GM19397 (cell line): ENCODE results near the gene ADAM20.
"Not testable (repeated sequence)": the region's sequence is repeated elsewhere in the genome, so short reads cannot be mapped to it uniquely, and the experiment has no call there.

Experiments used
- ATAC-seq: cut with Tn5 transposase; IDR thresholded peaks from one replicate; pipeline ENCODE4 v1.9.1; 2021; ENCODE audit warnings: mild to moderate bottlenecking, moderate library complexity; ENCODE audit not compliant: unreplicated experiment

Gene ADAM20

DNA sequence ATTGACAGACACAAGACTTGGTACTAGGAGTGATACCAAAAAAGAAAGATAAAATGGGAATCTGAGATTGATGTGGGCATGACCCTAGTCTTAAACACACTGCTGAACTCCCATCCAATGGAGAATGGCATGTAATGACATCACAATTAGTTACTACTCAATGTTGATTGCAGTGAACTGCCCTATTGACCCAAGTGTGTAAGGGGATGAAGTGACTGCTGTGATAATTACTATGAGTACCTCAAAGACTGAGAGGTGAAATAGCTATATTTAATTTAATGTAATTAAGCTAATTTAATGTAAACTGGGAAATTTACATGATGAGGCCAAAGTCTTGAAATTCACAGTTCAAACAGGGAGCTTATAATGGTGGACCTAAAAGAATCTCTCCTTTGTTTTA is at the start of gene ADAM20:
Gene ADAM20 (minus strand): TSS at position 101 of the 400 bp plus-strand sequence. CDS start 10,247 bp downstream, outside the sequence.
- ATAC-seq = no peak

DNA sequence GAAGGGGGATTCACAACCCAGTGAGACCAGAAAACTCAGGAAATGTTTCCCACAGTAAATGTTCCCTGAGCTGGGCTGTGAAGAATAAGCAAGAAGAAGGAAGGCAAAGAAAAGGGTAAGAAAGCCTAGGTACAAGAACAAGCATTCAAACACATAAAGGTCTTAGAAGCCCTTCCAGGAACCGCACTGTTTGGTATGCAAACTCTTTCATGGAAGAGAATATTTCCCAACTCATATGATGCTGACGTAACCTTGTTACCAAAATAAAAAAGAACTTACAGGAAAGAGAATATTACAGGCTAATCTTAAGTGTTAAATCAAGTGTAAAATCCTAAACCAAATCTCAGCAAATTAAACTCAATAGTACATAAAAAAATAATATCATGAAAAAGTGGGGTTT is 42.1 kb upstream of the ADAM20 start:
- ATAC-seq = no peak

DNA sequence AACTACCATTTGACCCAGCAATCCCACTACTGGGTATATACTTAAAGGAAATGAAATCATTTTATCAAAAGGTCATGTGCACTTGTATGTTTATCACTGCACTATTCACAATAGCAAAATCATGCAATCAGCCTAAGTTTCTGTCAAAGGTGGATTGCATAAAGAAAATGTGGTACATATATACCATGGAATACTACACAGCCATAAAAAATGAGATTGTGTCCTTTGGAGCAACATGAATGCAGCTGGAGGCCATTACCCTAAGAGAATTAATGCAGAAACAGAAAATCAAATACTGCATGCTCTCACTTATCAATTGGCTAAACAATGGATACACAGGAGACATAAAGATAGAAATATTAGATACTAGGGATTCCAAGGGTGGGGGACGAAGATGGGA is 38.2 kb upstream of the ADAM20 start:
- ATAC-seq = no peak

DNA sequence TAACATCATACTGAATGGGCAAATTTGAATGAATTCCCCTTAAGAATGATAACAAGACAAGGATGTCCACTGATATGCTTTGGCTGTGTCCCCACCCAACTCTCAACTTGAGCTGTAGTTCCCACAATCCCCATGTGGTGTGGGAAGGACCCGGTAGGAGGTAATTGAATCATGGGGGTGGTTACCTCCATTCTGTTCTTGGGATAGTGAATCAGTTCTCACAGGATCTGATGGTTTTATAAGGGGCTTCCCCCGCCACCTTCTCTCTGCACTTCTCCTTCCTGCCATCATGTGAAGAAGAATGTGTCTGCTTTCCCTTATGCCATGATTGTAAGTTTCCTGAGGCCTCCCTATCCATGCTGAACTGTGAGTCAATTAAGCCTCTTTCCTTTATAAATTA is 36.3 kb upstream of the ADAM20 start:
- no peak for ATAC-seq

DNA sequence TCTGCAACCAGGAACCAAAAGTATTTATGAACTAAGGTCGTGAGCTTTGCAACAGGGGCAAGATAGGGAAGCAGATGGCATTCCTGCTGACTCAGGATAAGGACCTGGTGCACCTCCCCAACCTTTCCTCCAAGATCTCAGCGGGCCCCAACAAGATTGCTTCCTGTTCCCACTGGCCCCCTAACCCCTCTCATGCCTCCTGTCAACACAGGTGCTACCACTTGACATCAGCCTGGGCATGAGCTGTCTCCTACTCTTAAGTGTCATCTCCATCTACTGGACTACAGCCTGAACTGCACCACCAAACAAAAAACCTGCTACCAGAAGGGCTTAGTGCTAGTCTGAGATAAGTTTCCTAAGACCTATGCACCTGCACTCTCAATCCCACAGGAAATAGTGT is 33.0 kb upstream of the ADAM20 start:
- no peak for ATAC-seq

DNA sequence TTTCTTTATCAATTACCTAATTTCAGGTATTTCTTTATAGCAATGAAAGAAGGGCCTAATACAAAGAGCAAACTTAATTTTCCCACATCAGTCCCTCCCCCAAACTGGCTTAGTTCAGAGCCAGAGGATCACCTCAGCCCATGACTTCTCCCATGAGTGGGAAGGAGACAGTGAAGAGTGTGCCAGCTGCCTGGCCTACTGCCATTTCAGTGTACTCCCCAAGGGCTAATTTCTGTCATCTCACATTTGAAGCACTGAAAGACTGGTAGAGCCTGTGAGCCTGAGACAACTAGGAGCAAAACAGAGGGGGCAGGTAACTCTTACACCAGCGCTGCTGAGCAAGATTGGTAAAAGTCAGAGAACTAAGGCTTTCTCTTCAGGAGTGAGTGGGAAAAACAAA is 29.1 kb upstream of the ADAM20 start:
- ATAC-seq = no peak

DNA sequence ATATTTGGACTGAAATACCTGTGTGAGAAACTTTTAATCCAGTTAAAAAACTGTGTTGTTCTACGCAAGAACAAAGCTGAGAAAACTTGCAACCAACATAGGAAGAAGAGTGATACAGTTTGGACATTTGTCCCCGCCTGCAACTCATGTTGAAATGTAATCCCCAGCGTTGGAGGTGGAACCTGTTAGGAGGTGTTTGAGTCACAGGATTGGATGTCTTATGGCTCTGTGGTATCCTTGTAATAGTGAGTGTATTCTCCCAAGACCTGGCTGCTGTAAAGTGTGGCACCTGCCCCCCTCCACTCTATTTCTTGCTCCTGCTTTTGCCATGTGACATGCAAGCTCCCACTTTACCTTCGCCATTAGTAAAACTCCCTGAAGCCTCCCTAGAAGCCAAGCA is 28.6 kb upstream of the ADAM20 start:
- no peak for ATAC-seq

DNA sequence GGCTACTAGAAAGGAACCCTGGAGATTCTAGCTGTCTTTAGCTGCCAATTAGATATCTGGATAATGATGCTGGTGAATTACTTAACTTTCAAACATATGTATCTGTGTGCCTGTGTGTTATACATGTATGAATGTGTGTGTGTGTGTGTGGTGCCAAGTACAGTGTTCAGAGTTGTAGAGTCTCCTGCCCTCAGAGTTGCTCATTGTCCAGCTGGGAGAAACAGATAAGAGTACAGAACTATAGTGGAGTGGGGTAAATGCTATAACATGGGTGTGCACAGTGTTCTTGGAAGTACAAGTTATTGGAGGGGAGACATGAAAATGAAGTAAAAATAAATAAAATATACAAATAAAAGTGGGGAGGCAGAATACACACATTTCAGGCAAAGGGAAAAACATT is 23.6 kb upstream of the ADAM20 start:
- no peak for ATAC-seq

DNA sequence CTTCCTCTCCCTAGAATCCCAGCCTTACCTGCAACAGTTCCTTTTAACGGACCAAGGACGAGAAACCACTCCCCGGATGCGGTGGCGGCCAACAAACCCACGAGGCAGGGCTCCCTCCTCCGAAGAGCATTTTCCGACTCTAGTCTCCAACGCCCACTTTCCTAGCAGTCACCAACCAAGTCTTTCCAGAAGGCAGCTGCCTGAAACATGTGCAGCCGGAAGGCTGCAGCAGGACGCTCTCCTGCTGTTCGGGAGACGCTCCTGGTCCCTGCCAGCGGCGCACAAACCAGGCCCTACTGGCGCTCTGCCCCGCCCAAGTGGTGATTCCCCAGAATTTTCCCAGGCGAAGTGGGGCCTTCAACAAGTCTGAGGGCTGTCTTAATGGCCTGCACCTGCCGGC is 21.1 kb upstream of the ADAM20 start:
- no peak for ATAC-seq

DNA sequence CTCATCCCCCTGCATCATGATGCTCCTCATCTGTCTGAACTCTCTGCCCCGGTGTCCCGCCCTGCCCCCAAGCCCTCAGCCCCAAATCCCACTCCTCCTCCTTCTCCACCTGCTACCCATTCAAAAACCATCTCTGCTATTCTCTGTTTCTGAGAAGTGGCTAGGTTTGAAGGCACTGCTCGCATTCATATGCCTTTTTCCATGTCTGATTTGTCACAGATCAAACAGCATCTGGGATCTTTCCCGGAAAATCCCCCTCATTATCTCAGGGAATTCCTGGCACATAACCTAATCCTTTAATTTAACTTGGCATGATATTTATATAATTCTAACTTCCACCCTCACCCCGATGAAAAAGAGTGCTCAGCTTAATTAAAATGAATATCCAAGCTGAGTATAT is 3.3 kb upstream of the ADAM20 start:
- no peak for ATAC-seq

DNA sequence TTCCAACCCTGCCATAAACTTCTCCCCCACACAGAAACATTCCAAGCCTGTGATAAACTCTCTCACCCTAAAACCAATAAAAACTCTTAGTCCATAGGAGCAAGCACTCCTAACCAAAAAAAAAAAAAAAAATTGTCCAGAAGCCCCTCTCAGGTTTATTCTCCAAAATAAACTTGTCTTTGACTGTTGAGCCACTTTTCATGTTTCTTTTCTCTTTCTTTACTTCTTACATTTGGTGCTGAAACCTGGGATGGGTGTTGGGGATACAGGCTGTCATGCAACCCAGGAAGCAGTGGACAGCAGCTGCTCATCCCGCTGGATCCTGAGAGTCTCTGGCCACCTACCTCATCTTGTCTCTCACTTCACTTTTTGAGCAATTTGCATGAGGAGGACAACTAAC is 2.0 kb upstream of the ADAM20 start:
- ATAC-seq = no peak

DNA sequence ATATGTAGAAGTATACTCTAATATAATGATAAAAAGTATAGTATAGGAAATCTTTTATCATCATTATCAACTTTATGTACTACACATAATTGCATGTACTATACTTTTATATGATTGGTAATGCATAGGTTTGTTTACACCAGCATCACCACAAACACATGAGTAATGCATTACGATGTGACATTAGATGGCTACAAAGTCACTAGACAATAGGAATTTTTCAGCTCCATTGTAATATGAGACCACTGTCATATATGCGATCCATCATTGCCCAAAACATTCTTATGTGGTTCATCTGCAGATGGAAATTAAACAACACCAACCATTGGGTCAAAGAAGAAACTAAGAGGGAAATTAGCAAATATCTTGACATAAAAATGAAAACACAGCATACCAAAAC is 4.4 kb downstream of the ADAM20 start:
- no peak for ATAC-seq

DNA sequence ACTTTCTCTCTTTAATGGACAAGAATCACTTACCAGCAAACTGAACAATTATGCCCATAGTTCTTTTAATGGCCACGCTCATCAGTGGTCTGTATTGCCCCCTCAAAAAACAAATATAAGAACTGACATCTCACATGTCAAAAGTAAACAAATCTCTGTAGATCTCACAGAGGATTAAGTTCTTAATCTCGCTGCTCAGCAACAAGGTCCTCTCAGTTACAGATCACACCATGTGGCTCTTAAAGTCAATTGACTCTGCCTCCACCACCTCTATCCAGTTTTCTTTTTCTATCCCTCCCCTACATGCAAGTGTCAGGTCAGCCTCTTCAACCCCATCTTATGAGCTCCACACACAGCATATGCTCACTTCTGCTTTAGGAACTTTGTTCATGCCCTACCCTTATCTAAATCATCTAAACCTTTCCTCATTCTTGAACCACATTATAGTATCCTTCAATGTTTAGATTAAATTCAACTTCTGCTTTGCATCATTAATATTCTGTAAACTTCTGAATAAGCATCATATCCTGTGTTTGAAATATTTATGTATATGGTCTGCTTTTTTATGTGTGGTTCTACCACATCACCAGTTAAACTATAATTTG is 7.2 kb downstream of the ADAM20 start:
- no peak for ATAC-seq

DNA sequence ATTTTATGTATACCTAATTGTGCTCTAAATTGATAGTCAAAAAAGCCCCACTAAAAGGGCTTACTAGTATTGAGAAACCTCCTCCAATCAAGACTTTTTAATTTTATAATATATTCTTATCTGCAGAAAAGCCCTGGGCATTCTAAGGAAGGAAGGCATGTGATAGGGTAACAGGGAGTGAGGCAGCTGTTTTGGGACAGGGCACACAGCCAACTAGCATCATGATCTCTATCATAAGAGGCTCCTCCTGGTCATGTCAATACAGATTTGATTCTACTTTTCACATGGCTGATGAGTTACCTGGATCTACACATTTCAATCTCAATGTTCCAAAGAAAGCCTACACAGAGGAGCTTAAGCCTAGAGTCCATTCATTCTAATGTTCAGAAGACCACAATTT is 9.1 kb downstream of the ADAM20 start:
- no peak for ATAC-seq

DNA sequence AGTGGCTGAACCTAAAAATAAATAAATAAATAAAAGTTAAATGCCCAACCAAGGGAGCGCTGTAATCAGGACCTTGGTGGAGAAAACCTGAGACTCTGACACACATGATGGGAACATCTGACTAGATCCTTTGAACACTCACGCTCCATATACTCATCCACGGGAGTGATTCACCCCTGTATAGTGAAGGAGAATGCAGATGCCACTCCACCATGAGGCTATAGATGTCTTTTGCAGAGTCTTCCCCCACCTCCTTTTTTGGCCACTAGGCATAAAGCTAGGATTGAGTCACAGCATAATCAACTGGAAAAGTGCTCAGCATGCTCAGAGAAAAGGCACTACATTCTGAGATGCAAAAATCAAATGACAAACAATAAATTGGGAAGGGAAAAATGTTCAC is 19.0 kb downstream of the ADAM20 start:
- no peak for ATAC-seq

DNA sequence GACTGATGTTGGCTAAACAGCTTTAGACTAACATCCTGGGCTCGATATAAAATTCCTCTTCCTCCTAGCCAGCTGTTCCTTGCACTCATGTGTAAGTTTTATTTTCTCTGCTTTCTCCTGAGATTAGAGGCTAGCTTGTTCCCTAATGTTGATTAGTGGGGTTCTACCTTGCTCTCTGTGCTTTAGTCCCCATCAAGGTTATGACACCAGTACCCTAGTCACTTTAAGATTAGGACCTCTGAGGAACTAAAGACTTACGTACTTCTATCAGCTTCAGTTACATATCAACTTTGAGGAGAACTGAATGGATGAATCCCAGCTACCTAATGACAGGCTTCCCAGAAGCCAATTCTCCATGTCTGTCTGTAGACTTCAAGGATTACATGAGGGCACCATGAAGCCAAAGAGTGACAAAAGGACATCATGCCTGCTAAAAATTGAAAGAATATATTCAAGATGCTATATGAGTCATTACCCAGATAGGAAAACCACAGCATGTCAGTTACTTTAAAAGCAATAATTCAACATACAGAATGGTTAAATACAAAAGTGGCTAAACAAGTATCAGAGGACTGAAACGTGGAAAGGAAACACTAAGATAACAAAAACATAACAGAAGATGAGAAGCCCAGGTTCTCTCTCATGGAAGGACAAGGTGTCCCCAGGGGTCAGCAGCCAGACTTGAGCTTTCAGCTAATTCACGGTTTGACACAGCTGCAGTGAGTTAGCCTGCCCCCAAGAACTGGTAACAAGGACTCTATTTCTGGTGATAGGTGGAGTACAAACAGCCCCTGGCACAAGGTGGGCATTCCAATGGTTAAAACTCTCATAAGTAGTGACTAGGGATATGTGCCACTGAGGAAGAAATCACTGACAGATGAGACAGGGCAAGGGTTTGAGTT is 20.4 kb downstream of the ADAM20 start:
- ATAC-seq = no peak

DNA sequence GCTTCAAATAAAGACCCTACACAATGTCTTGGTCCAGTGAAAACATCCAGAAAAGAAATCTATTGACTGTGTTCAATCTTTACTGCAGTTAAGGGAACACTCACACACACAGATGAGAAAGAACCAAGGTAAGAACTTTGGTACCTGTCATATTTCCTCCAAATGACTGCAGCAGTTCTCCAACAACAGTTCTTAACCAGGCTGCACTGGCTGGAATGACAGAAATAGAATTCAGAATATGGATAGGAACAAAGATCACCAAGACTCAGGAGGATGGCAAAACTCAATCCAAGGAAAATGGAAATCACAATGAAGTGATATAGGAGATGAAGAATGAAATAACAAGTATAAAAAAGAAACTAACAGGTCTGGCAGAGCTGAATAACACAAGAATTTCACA is 36.6 kb downstream of the ADAM20 start:
- no peak for ATAC-seq

DNA sequence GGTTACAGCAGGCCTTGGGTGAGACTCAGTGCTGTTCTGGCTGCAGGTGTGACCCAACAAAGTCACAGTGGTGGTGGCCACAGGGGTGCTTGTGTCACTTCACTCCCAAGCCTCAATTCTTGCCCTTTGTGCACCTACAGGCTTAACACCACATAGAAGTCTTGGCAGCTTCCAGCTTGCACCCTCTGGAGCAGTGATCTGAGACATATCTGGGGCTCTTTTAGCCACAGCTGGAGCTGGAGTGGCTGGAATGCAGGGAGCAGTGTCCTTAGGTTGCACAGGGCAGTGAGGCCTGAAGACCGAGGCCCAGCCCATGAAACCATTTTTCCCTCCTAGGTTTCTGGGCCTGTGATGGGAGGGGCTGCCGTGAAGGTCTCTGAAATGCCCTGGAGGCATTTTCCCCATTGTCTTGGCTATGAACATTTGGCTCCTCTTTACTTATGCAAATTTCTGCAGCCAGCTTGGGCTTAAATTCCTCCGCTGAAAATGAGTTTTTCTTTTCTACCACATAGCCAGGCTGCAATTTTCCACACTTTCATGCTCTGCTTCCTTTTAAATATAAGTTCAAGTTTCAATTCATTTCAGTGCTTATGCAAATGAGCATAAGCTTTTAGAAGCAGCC is 45.1 kb downstream of the ADAM20 start:
- no peak for ATAC-seq

DNA sequence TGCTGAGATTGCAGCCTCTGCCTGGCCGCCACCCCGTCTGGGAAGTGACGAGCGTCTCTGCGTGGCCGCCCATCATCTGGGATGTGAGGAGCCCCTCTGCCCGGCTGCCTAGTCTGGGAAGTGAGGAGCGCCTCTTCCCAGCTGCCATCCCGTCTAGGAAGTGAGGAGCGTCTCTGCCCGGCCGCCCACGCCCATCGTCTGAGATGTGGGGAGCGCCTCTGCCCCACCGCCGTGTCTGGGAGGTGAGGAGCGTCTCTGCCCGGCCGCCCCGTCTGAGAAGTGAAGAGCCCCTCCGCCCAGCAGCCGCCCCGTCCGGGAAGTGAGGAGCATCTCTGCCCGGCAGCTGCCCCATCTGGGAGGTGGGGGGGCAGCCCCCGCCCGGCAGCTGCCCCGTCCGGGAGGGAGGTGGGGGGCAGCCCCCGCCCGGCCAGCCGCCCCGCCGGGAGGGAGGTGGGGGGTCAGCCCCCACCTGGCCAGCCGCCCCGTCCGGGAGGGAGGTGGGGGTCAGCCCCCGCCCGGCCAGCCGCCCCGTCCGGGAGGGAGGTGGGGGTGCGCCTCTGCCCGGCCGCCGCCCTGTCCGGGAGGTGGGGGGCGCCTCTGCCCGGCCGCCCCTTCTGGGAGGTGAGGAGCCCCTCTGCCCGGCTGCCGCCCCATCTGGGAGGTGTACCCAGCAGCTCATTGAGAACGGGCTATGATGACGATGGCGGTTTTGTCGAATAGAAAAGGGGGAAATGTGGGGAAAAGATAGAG is 57.3 kb downstream of the ADAM20 start:
- ATAC-seq = not testable (repeated sequence)

DNA sequence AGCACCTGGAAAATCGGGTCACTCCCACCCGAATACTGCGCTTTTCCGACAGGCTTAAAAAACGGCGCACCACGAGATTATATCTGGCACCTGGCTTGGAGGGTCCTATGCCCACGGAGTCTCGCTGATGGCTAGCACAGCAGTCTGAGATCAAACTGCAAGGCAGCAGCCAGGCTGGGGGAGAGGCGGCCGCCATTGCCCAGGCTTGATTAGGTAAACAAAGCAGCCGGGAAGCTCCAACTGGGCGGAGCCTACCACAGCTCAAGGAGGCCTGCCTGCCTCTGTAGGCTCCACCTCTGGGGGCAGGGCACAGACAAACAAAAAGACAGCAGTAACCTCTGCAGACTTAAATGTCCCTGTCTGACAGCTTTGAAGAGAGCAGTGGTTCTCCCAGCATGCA is 59.3 kb downstream of the ADAM20 start:
- not testable (repeated sequence) for ATAC-seq

DNA sequence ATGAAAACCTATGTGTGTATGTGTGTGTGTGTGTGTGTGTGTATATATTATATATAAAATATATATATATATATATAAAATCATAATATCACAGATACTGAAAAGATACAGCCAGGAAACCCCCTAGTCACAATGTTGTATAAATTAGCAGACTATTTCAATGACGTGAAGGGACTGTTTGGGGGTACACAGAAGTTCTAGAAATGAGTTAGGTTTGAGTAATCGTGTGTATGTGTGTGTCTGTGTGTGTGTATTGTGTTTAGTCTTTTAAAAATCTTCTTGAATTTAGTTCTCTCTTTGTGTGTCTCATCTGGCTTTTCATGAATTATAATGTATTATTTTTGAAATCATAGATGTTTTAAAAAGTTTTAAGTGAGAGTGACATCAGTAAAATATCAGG is 61.0 kb downstream of the ADAM20 start:
- ATAC-seq = no peak
